SK-N-SH treated with all-trans-retinoic acid at 6 μM for 48 hours (cell line): Measurements from ENCODE around the gene ETS1.

ENCODE experiments used
- ARNTL ChIP-seq: fragments of 450-650 bp; formaldehyde crosslinking; IDR thresholded peaks from 2 replicates; pipeline ENCODE4 v1.5.0; 2020; ENCODE audit warnings: low read depth, mild to moderate bottlenecking, moderate library complexity, borderline replicate concordance
- CSRNP3 ChIP-seq: fragments of 250-450 bp; sonication (Bioruptor Pico); IDR thresholded peaks from 2 replicates; pipeline ENCODE4 v1.5.1; 2021; ENCODE audit warnings: mild to moderate bottlenecking, moderate library complexity
- RARB ChIP-seq: fragments of 250-450 bp; sonication (Bioruptor Pico); IDR thresholded peaks from 2 replicates; pipeline ENCODE4 v1.8.0; 2021; ENCODE audit warnings: mild to moderate bottlenecking, moderate library complexity
- SNAI2 ChIP-seq: fragments of 250-450 bp; sonication (Bioruptor Pico); IDR thresholded peaks from 2 replicates; pipeline ENCODE4 v1.5.0; 2020; ENCODE audit warnings: mild to moderate bottlenecking, moderate library complexity
- TCF4 ChIP-seq: fragments of 250-450 bp; sonication (Bioruptor Pico); IDR thresholded peaks from 2 replicates; pipeline ENCODE4 v1.8.0; 2021; ENCODE audit warnings: mild to moderate bottlenecking, moderate library complexity, borderline replicate concordance
- ZNF565 ChIP-seq: fragments of 450-650 bp; formaldehyde crosslinking; conservative IDR thresholded peaks from 2 replicates; pipeline ENCODE4 v1.5.0; 2020; ENCODE audit warnings: low read depth, mild to moderate bottlenecking, moderate library complexity
- TF ChIP-seq, protein P1 (sequence below): fragments of 250-450 bp; sonication (Bioruptor Pico); IDR thresholded peaks from 2 replicates; pipeline ENCODE4 v1.8.0; 2020; ENCODE audit warnings: mild to moderate bottlenecking, moderate library complexity, borderline replicate concordance

DNA sequence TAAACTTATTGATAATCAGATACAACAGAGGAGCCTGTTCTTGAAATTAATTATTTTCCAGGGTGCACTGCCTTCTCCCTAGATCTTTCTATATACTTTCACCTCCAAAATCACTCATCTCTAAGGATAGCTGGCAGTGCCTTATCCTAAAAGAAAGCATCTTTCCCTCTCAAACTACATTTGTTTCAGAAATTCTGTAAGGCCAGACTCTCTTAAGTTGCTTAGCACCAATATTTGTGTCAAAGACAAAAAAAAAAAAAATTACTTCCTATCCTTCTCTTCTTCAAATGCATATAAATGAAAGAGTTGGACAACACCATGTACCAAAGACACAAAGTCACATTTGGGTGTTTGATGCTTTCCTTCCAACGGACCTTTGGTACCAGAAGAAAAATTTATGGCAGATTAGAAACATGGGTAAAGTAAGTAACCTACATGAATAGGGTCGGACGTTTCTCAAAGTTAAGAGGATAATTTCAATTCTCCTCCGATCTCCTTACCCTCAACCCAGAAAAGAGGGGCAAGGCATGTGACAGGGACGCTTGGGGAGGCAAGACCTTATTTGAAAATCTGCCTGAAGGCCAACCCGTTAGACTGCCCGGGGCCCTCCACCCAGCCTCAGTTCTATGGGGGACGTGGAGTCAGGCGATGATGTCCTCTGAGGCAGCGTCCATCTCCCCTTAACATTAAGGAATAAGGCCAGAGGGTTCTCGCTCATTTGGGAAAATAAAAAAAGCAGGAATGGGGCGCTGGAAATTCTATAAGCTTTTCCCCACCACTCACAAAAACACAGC lies 66.3 kb downstream of the ETS1 start:
- TF ChIP-seq RARB (CRISPR knock-in tag) (no peak), ARNTL (no peak), ZNF565 (CRISPR knock-in tag) (no peak), SNAI2 (no peak), TCF4 (no peak), CSRNP3 (CRISPR knock-in tag) (no peak)
- TF ChIP-seq, protein P1, sequence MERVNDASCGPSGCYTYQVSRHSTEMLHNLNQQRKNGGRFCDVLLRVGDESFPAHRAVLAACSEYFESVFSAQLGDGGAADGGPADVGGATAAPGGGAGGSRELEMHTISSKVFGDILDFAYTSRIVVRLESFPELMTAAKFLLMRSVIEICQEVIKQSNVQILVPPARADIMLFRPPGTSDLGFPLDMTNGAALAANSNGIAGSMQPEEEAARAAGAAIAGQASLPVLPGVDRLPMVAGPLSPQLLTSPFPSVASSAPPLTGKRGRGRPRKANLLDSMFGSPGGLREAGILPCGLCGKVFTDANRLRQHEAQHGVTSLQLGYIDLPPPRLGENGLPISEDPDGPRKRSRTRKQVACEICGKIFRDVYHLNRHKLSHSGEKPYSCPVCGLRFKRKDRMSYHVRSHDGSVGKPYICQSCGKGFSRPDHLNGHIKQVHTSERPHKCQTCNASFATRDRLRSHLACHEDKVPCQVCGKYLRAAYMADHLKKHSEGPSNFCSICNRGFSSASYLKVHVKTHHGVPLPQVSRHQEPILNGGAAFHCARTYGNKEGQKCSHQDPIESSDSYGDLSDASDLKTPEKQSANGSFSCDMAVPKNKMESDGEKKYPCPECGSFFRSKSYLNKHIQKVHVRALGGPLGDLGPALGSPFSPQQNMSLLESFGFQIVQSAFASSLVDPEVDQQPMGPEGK, result no peak
